H9 (cell line): ENCODE results near the gene PAK1IP1. TPM values are rescaled to one million over a fixed set of nuclear protein-coding genes. Genes with fewer than 3 reads are reported as not detected.

Experiments used
- DNase-seq: peaks from one replicate; pipeline ENCODE4 v3.0.0-alpha.2; 2017
- H2AFZ ChIP-seq: one replicate; pipeline ENCODE4 v1.6.1; 2013; ENCODE audit warnings: mild to moderate bottlenecking, low read length, control low read depth, moderate library complexity
- H2AK5ac ChIP-seq: 2 replicates; pipeline ENCODE4 v1.6.1; 2013; ENCODE audit warnings: low read length, control low read depth, mixed read lengths; ENCODE audit not compliant: insufficient read length
- H2BK120ac ChIP-seq: one replicate; pipeline ENCODE4 v1.6.1; 2013; ENCODE audit warnings: low read depth, mild to moderate bottlenecking, low read length, control low read depth, inconsistent platforms; ENCODE audit not compliant: poor library complexity, severe bottlenecking
- H2BK12ac ChIP-seq: 2 replicates; pipeline ENCODE4 v1.6.1; 2013; ENCODE audit warnings: low read length, control low read depth, mixed read lengths, low read depth; ENCODE audit not compliant: insufficient read length
- H2BK15ac ChIP-seq: 2 replicates; pipeline ENCODE4 v1.6.1; 2013; ENCODE audit warnings: low read depth, low read length, control low read depth
- H2BK20ac ChIP-seq: one replicate; pipeline ENCODE4 v1.6.1; 2013; ENCODE audit warnings: low read depth, mild to moderate bottlenecking, low read length, control low read depth, inconsistent platforms; ENCODE audit not compliant: poor library complexity, severe bottlenecking
- H2BK5ac ChIP-seq: 2 replicates; pipeline ENCODE4 v1.6.1; 2013; ENCODE audit warnings: low read length, control low read depth, mixed read lengths; ENCODE audit not compliant: insufficient read length
- H3K14ac ChIP-seq: 2 replicates; pipeline ENCODE4 v1.6.1; 2013; ENCODE audit warnings: low read length, control low read depth; ENCODE audit not compliant: insufficient read depth
- H3K18ac ChIP-seq: 2 replicates; pipeline ENCODE4 v1.6.1; 2013; ENCODE audit warnings: low read depth, mild to moderate bottlenecking, mixed read lengths, low read length, control low read depth; ENCODE audit not compliant: insufficient read length
- H3K23ac ChIP-seq: 2 replicates; pipeline ENCODE4 v1.6.1; 2013; ENCODE audit warnings: low read length, control low read depth, mixed read lengths, low read depth; ENCODE audit not compliant: insufficient read length
- H3K23me2 ChIP-seq: 2 replicates; pipeline ENCODE4 v1.6.1; 2013; ENCODE audit warnings: low read depth, mild to moderate bottlenecking, mixed read lengths, low read length, control low read depth; ENCODE audit not compliant: insufficient read length, poor library complexity, severe bottlenecking
- H3K27ac ChIP-seq: 2 replicates; pipeline ENCODE4 v1.5.1; 2013; ENCODE audit warnings: low read length, control low read depth, mixed read lengths, low read depth; ENCODE audit not compliant: insufficient read length
- H3K27me3 ChIP-seq: 2 replicates; pipeline ENCODE4 v1.6.1; 2013; ENCODE audit warnings: low read length, control low read depth, inconsistent platforms; ENCODE audit not compliant: insufficient read depth
- H3K4ac ChIP-seq: 2 replicates; pipeline ENCODE4 v1.6.1; 2013; ENCODE audit warnings: low read depth, mild to moderate bottlenecking, control low read depth, inconsistent platforms, low read length, moderate library complexity
- H3K4me1 ChIP-seq: 2 replicates; pipeline ENCODE4 v1.6.1; 2013; ENCODE audit warnings: low read length, control low read depth, inconsistent platforms; ENCODE audit not compliant: insufficient read depth
- H3K4me2 ChIP-seq: 2 replicates; pipeline ENCODE4 v1.6.1; 2013; ENCODE audit warnings: low read length, control low read depth, mixed read lengths; ENCODE audit not compliant: insufficient read length, insufficient read depth
- H3K56ac ChIP-seq: 2 replicates; pipeline ENCODE4 v1.6.1; 2013; ENCODE audit warnings: low read depth, mild to moderate bottlenecking, mixed read lengths, low read length, control low read depth; ENCODE audit not compliant: insufficient read length
- H3K79me1 ChIP-seq: 2 replicates; pipeline ENCODE4 v1.6.1; 2013; ENCODE audit warnings: low read depth, mild to moderate bottlenecking, moderate library complexity, low read length, control low read depth, inconsistent platforms; ENCODE audit not compliant: insufficient read depth, poor library complexity, severe bottlenecking
- H3K79me2 ChIP-seq: 2 replicates; pipeline ENCODE4 v1.6.1; 2013; ENCODE audit warnings: low read length, control low read depth, inconsistent platforms; ENCODE audit not compliant: insufficient read depth
- H3K9ac ChIP-seq: 2 replicates; pipeline ENCODE4 v1.6.1; 2013; ENCODE audit warnings: low read length, control low read depth, mixed read lengths; ENCODE audit not compliant: insufficient read length; ENCODE audit errors: extremely low read depth
- H3K9me3 ChIP-seq: one replicate; pipeline ENCODE4 v1.6.1; 2013; ENCODE audit warnings: low read depth, low read length, inconsistent platforms; ENCODE audit not compliant: control insufficient read depth
- H3T11ph ChIP-seq: one replicate; pipeline ENCODE4 v1.6.1; 2013; ENCODE audit warnings: mild to moderate bottlenecking, low read length, control low read depth, inconsistent platforms
- H4K20me1 ChIP-seq: one replicate; pipeline ENCODE4 v1.6.1; 2013; ENCODE audit not compliant: control insufficient read depth, insufficient read length, insufficient read depth
- H4K5ac ChIP-seq: 2 replicates; pipeline ENCODE4 v1.6.1; 2013; ENCODE audit warnings: low read depth, mild to moderate bottlenecking, mixed read lengths, low read length, control low read depth; ENCODE audit not compliant: insufficient read length
- H4K8ac ChIP-seq: replicated peaks from 2 replicates; pipeline ENCODE4 v1.6.1; 2013; ENCODE audit warnings: low read length, control low read depth, mixed read lengths, low read depth; ENCODE audit not compliant: insufficient read length
- H4K91ac ChIP-seq: 2 replicates; pipeline ENCODE4 v1.6.1; 2013; ENCODE audit warnings: low read depth, mild to moderate bottlenecking, moderate library complexity, mixed read lengths, low read length, control low read depth; ENCODE audit not compliant: insufficient read length
- H3K27ac Mint-ChIP-seq, 3 experiments: 2 replicates in 2 of 3; 3 replicates in 1 of 3; pipeline ENCODE4 v1.8.0; 2020 to 2021; ENCODE audit warnings: mixed read lengths in 3 of 3, mild to moderate bottlenecking in 1 of 3, moderate library complexity in 1 of 3
- H3K27me3 Mint-ChIP-seq: 2 replicates; pipeline ENCODE4 v1.8.0; 2021; ENCODE audit warnings: low read depth, mild to moderate bottlenecking, moderate library complexity, mixed read lengths
- H3K36me3 Mint-ChIP-seq, 3 experiments: 2 replicates in 2 of 3; 3 replicates in 1 of 3; pipeline ENCODE4 v1.8.0; 2020 to 2021; ENCODE audit warnings: low read depth in 3 of 3, mixed read lengths in 3 of 3; ENCODE audit not compliant: insufficient read depth in 1 of 3
- H3K4me1 Mint-ChIP-seq, 2 experiments: 2 replicates each; pipeline ENCODE4 v1.8.0; 2020; ENCODE audit warnings: mixed read lengths in 2 of 2
- H3K4me3 Mint-ChIP-seq, 2 experiments: 2 replicates in 1 of 2; 3 replicates in 1 of 2; pipeline ENCODE4 v1.8.0; 2020 to 2021; ENCODE audit warnings: mild to moderate bottlenecking in 2 of 2, mixed read lengths in 2 of 2, moderate library complexity in 1 of 2
- H3K9me3 Mint-ChIP-seq, 2 experiments: 2 replicates in 1 of 2; 3 replicates in 1 of 2; pipeline ENCODE4 v1.8.0; 2020; ENCODE audit warnings: mild to moderate bottlenecking in 2 of 2, mixed read lengths in 2 of 2, moderate library complexity in 1 of 2
- total RNA-seq: library from RNA; stranded (reverse); gene quantifications from 2 replicates; pipeline ENCODE4 v1.2.1, GENCODE V29; 2021
- TF ChIP-seq, protein P1 (sequence below): fragments of 200-600 bp; sonication (generic); conservative IDR thresholded peaks from 3 replicates; pipeline ENCODE4 v1.8.0; 2021; ENCODE audit warnings: antibody characterized with exemption, mild to moderate bottlenecking

PAK1IP1 gene
- total RNA-seq, 1 experiment from 2014 or later, result 44.8 TPM

DNA sequence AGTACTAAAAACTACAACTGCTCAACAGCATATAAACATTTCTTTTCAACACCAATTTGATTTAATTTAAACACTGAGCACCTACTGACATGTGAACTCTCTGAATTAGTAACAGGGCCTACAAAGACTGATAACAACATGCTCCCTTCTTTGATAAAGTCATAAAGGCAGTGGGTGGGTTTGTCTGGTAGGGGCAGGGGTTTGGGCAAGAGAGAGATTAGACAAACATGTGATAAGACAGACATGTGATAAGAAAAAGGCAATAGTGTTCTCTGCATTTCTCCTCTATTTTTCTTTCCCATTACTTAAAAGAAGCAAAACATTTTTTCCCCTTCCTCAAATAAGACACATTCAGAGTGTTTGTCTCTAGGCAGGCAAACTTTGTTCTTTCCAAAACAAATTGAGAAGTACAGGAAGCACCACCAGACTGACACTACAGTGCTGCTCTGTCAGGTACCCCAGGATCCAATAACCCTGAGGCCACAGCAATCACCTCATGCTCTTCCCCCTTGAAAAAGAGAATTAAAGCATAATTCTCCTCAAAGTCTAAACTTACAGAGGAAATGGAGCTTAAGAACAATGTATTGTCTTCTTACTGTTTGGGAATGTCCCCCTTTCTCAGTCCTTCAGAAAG, 12.3 kb upstream of the PAK1IP1 start:
- no peak for DNase-seq
- Histone ChIP-seq H4K8ac (no peak overlapping the region), H2BK15ac (no peak overlapping the region), H3K23ac (no peak overlapping the region), H3K79me2 (no peaks in the 10 kb centered on the region), H4K20me1 (no peaks in the 10 kb centered on the region), H2AFZ (no peak overlapping the region), H3K79me1 (no peaks in the 10 kb centered on the region), H3K18ac (no peak overlapping the region), H3K4ac (no peak overlapping the region), H3K14ac (no peak overlapping the region), H3K27me3 (no peaks in the 10 kb centered on the region), H2BK12ac (no peak overlapping the region), H3K4me2 (no peak overlapping the region), H2BK20ac (no peak overlapping the region), H2AK5ac (no peak overlapping the region), H3K23me2 (no peaks in the 10 kb centered on the region), H4K5ac (no peak overlapping the region), H3K9ac (no peak overlapping the region), H3K27ac (no peak overlapping the region), H2BK5ac (no peak overlapping the region), H4K91ac (no peak overlapping the region), H3T11ph (no peak overlapping the region), H2BK120ac (no peak overlapping the region), H3K9me3 (no peaks in the 10 kb centered on the region), H3K56ac (no peak overlapping the region), H3K4me1 (no peaks in the 10 kb centered on the region)
- no peaks in the 10 kb centered on the region for H3K9me3 Mint-ChIP-seq
- TF ChIP-seq, protein P1, sequence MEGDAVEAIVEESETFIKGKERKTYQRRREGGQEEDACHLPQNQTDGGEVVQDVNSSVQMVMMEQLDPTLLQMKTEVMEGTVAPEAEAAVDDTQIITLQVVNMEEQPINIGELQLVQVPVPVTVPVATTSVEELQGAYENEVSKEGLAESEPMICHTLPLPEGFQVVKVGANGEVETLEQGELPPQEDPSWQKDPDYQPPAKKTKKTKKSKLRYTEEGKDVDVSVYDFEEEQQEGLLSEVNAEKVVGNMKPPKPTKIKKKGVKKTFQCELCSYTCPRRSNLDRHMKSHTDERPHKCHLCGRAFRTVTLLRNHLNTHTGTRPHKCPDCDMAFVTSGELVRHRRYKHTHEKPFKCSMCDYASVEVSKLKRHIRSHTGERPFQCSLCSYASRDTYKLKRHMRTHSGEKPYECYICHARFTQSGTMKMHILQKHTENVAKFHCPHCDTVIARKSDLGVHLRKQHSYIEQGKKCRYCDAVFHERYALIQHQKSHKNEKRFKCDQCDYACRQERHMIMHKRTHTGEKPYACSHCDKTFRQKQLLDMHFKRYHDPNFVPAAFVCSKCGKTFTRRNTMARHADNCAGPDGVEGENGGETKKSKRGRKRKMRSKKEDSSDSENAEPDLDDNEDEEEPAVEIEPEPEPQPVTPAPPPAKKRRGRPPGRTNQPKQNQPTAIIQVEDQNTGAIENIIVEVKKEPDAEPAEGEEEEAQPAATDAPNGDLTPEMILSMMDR, result no peak
- no peak overlapping the region for H3K27ac Mint-ChIP-seq
- no peak overlapping the region for H3K4me3 Mint-ChIP-seq
- H3K4me1 Mint-ChIP-seq, result peaks cover 6% of the 10 kb centered on the region in 2 experiments
- no peaks in the 10 kb centered on the region for H3K27me3 Mint-ChIP-seq
- no peaks in the 10 kb centered on the region for H3K36me3 Mint-ChIP-seq
